HUES48 (cell line): ENCODE results near the gene ACP4.
"Not testable (repeated sequence)": the region's sequence is repeated elsewhere in the genome, so short reads cannot be mapped to it uniquely, and the experiment has no call there.

Source experiments
- H3K27ac ChIP-seq: one replicate; pipeline ENCODE4 v1.7.0; 2013; ENCODE audit warnings: low read depth, low read length, inconsistent platforms
- H3K27me3 ChIP-seq: 2 replicates; pipeline ENCODE4 v1.6.1; 2013; ENCODE audit warnings: mild to moderate bottlenecking, low read length; ENCODE audit not compliant: control insufficient read depth, insufficient read depth
- H3K36me3 ChIP-seq: 2 replicates; pipeline ENCODE4 v1.6.1; 2013; ENCODE audit warnings: low read length; ENCODE audit not compliant: control insufficient read depth, insufficient read depth
- H3K4me1 ChIP-seq: 2 replicates; pipeline ENCODE4 v1.6.1; 2013; ENCODE audit warnings: mild to moderate bottlenecking, low read length; ENCODE audit not compliant: control insufficient read depth, insufficient read depth
- H3K4me3 ChIP-seq: 2 replicates; pipeline ENCODE4 v1.5.1; 2013; ENCODE audit warnings: mild to moderate bottlenecking, low read depth, low read length
- H3K9ac ChIP-seq: 2 replicates; pipeline ENCODE4 v1.6.1; 2013; ENCODE audit warnings: mild to moderate bottlenecking, low read depth, low read length, moderate library complexity
- H3K9me3 ChIP-seq: 2 replicates; pipeline ENCODE4 v1.6.1; 2013; ENCODE audit warnings: low read length; ENCODE audit not compliant: control insufficient read depth, insufficient read depth

The ACP4 gene

DNA sequence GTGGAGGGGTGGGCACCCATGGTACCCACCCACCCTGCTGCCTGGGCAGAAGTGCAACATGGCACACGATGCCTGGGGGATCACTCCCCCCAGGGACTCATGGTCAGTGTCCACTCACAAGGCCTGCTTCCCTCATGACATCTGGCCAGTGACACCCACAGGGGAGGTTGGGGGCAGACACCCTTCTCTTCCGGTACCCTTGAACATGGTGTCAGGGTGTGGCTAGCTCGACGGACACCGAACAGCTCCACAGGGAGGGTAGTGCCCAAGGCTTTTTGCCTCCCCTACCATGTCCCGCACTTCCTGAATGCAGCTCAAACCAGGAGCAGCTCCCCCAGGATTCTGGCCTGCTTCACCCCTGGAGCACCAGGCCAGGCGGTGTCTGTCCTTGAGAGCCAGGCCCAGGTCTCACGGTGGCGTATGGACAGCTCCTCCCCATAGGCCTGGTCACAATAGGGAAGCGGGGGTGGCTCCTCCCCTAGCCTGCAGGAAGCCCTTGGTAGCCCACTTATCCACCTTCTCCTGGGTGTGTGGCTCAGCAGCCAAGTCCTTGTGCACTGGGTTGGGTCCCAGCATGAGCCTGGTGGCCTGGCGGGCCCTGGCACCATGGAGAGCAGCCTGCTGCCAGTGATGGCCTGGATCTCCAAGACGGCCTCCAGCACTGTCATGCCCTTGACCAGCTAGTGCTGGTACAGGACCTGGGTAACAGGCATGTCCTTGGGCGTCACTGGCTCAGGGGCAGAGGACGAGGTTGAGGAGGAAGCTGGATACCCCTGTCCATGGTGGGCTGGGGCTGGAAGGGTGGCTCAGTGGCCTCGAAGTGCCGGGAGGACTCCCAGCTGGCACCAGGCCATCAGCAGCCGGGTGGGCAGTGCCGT is 7.8 kb downstream of the ACP4 start:
- H3K27ac ChIP-seq, result no peak overlapping the region
- peaks cover 12% of the 10 kb centered on the region for H3K4me1 ChIP-seq
- H3K4me3 ChIP-seq, result no peak overlapping the region
- peaks cover 53% of the 10 kb centered on the region for H3K36me3 ChIP-seq
- H3K9ac ChIP-seq, result no peak overlapping the region
- H3K9me3 ChIP-seq, result no peaks in the 10 kb centered on the region
- no peaks in the 10 kb centered on the region for H3K27me3 ChIP-seq

DNA sequence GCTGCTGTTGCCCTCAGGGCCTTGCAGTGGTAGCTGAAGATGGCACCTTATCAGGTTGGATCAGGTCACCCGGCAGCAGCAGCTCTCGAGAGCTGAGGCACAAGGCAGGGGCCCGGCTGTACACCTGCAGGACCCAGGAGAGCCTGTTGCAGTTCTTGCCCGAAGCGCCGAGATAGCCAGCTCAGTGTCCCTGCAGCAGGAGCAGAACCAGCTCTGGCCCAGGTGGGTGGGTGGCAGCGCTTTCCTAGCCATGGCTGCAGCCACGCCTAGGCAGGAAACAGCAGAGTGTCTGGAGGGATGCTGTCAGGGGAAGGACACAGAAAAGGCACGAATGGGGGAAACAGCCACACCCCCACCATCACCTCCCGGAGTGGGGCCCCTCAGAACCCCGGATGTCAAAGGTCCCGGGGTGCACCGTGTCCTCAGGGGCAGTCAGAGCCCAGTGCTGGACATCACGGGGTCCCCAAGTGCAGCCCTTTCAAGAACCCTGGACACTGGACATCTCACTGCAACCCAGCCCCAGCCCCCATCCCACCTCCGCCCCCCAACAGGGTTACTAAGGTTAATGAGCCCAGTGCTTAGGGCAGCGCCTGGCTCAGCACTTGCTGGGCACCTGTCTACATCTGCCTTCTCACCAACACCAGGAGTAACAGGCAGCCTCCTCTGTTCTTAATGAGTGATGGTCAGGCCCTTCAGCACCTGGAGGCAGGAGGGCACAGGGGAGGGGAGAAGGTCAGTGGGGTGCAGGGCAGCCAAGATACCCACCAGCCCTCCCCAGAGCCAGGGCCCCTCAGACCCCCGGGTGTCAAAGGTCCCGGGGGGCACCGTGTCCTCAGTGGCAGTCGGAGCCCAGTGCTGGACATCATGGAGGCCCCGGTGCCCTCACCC is 8.7 kb downstream of the ACP4 start:
- Histone ChIP-seq H3K4me3 (no peak overlapping the region), H3K4me1 (peaks cover 12% of the 10 kb centered on the region), H3K36me3 (peaks cover 53% of the 10 kb centered on the region), H3K9me3 (no peaks in the 10 kb centered on the region), H3K9ac (no peak overlapping the region), H3K27ac (no peak overlapping the region), H3K27me3 (no peaks in the 10 kb centered on the region)

DNA sequence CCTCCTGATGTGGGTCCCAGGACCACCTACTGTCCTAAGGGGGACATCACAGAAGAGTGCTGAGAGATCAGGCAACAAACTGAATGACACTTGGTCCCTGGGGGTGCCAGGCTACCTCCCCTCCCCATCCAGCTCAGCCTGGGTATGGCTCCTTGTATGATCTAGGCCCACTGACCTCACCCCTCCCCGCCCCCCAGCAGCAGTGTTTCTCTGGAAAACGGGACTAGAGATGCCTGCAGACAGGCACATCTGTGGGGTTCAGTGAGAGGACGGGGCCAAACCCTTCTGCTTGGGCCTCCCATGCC is 9.3 kb downstream of the ACP4 start:
- Histone ChIP-seq H3K27me3 (no peaks in the 10 kb centered on the region), H3K36me3 (peaks cover 53% of the 10 kb centered on the region), H3K4me1 (peaks cover 6% of the 10 kb centered on the region), H3K9ac (no peak overlapping the region), H3K4me3 (no peak overlapping the region), H3K9me3 (no peaks in the 10 kb centered on the region), H3K27ac (no peak overlapping the region)

DNA sequence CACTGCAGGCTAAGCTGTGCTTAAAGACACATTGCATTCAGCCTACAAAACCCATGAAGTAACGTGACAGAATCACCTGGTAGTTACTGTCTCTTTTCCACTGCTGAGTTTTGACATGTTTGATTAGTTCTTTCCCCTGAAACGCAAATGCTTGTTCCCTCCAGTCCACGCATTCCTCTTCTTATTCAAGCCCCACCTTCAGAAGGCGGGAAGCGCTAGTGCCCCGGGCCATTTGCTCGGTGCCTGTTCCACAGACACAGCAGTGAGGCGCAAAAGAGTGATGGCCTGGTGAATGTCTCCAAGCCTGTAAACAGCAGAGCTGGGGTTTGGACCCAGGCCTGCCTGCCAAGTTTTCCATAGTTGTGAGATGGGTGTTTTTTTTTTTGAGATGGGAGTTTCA is 10.9 kb downstream of the ACP4 start:
- peaks cover 3% of the 10 kb centered on the region; the same call in 1 of the 2 replicates for H3K4me1 ChIP-seq
- no peak overlapping the region for H3K4me3 ChIP-seq
- H3K27ac ChIP-seq, result no peak overlapping the region
- no peaks in the 10 kb centered on the region for H3K9me3 ChIP-seq
- peaks cover 53% of the 10 kb centered on the region for H3K36me3 ChIP-seq
- H3K27me3 ChIP-seq, result no peaks in the 10 kb centered on the region
- no peak overlapping the region for H3K9ac ChIP-seq

DNA sequence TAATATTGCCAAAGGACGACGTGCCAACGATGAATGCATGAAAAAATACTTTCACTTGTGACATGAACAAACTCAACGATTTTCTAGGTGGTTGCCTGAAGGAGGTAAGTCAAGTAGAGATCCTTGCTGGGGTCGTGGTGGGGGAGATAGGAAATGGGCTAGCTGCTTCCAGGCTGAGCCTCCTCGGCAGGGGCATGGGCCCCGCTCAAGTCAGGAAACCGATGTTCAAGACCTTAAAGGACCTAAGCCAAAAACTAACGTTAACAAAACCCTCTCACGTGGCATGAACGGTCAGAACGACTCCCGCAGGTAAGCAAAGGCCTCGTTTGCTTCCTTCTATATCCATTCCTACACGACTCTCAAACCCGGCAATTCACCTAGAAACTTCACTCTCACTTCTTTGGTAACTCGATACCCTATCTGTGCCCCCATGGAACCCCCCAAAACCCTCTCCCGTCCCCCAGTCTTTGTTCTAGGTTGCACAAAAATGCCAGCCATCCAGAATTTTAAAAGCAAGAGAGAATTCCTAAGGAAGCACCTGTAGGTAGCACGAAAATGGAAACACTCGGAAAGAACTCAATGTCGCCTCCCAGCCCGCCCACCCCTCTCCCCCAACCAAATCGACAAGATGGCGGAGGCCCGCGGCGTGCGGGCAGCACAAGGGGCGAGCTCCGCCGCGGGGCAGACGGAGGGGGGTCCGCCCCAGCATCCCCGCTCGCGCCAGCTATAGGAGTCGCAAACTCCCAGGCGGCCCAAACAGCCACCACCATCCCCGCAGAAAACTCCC is 13.6 kb downstream of the ACP4 start:
- H3K9me3 ChIP-seq, result no peaks in the 10 kb centered on the region
- peaks cover 35% of the 10 kb centered on the region for H3K36me3 ChIP-seq
- peak overlapping the region; percentile 100 for H3K27ac ChIP-seq
- H3K27me3 ChIP-seq, result no peaks in the 10 kb centered on the region; the same call in 1 of the 2 replicates
- H3K4me3 ChIP-seq, result peak overlapping the region; percentile 100
- peaks cover 3% of the 10 kb centered on the region; the same call in 1 of the 2 replicates for H3K4me1 ChIP-seq
- peak overlapping the region; percentile 100 for H3K9ac ChIP-seq

DNA sequence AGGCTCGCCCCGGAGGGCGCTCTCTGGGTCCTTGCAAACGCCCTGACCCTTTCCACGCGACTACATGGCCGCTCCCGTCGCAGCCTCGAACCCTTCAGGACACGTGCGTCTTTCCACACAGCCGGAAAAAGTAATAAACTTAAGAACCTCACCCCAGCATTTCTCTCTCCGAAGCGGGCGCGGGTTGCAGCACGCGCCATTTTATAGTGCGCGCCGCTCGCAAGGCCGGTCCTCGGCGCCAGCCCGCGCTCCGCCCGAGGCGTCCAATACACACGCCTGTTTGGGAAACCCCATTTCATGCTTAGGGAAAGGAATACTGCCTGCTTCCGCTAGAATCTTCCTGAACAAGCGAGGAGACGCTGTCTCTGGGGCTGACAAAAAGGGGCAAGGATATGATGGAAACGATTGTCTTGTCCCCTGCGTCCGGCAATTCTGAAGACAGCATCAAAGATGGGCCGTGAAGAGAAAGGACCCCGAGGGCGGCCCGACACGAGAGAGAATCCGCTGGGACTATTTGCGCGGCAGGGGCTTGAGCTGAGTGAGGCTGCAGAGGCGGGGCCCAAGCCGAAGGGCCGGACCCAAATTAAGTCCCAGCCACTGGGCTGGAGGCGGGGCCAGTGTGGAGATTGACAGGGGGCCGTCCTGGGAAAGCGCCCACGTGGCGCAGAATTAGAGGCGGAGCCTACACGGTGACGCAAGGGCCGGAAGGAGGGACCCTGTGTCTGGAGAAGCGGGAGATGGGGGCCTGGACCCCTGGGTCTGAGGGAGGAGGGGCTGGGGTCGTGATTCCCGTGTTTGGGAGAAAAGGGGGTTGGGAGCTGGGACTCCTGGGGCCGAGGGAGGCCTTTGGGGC is 14.4 kb downstream of the ACP4 start:
- Histone ChIP-seq H3K9ac (peak overlapping the region; percentile 100), H3K4me1 (peaks cover 3% of the 10 kb centered on the region; the same call in 1 of the 2 replicates), H3K9me3 (no peaks in the 10 kb centered on the region), H3K36me3 (peaks cover 27% of the 10 kb centered on the region), H3K27me3 (no peaks in the 10 kb centered on the region; the same call in 1 of the 2 replicates), H3K4me3 (peak overlapping the region; percentile 100), H3K27ac (peak overlapping the region; percentile 100)

DNA sequence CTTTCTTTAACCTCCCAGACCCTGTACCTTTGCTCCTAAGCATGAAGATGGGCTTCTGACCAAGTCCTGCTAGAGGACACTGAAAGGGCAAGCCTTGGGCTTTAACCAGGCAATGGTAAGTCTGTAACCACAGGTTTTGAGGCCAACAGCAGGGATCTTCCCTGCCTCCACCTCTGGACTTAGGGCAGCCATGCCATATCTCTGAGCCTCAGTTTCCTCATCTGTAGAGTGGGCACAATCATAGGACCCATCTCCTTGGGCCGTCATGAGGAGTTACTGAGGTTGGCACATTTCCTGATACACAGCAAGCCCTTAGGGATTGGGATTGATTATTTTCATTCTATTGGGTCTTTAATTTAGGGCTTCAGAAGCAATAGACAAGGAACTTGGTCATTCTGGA is 18.6 kb downstream of the ACP4 start:
- Histone ChIP-seq H3K36me3 (no peaks in the 10 kb centered on the region), H3K4me1 (no peaks in the 10 kb centered on the region), H3K9ac (no peak overlapping the region), H3K9me3 (no peaks in the 10 kb centered on the region), H3K4me3 (no peak overlapping the region), H3K27me3 (peaks cover 10% of the 10 kb centered on the region), H3K27ac (no peak overlapping the region)

DNA sequence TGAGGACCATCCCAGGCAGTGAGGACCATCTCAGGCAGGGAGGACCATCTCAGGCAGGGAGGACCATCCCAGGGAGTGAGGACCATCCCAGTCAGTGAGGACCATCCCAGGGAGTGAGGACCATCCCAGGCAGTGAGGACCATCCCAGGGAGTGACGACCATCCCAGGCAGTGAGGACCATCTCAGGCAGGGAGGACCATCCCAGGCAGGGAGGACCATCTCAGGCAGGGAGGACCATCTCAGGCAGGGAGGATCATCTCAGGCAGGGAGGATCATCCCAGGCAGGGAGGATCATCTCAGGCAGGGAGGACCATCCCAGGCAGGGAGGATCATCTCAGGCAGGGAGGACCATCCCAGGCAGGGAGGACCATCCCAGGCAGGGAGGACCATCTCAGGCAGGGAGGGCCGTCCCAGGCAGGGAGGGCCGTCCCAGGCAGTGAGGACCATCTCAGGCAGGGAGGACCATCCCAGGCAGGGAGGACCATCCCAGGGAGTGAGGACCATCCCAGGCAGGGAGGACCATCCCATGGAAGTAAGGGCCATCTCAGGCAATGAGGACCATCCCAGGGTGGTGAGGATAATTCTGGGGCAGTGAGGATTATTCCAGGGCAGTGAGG is 21.5 kb downstream of the ACP4 start:
- not testable (repeated sequence) for H3K4me1 ChIP-seq, H3K9ac ChIP-seq, H3K9me3 ChIP-seq, H3K4me3 ChIP-seq, H3K27ac ChIP-seq, H3K36me3 ChIP-seq
- peaks cover 10% of the 10 kb centered on the region for H3K27me3 ChIP-seq

DNA sequence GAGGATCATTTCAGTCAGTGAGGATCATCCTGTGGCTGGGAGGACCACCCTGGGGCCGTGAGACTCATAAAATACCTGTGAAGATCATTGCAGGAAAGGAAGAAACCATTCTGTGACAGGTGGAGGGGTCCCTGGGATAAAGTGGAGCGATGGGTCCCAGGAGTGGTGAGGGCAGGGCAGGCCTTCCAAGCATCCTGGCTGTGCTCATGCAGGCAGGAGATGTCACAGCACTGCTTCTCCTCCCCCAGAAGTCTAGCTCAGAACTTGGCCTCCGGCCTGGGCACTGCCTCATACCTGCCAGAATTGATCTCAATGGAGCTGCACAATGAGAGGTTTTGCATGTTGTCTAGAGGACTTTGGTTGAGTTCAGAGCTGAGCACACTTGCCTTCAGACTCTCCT is 22.3 kb downstream of the ACP4 start:
- H3K4me1 ChIP-seq, result no peaks in the 10 kb centered on the region; the same call in 1 of the 2 replicates
- H3K36me3 ChIP-seq, result no peaks in the 10 kb centered on the region
- peaks cover 10% of the 10 kb centered on the region for H3K27me3 ChIP-seq
- no peak overlapping the region for H3K27ac ChIP-seq
- H3K9me3 ChIP-seq, result no peaks in the 10 kb centered on the region
- H3K9ac ChIP-seq, result no peak overlapping the region
- no peak overlapping the region for H3K4me3 ChIP-seq

DNA sequence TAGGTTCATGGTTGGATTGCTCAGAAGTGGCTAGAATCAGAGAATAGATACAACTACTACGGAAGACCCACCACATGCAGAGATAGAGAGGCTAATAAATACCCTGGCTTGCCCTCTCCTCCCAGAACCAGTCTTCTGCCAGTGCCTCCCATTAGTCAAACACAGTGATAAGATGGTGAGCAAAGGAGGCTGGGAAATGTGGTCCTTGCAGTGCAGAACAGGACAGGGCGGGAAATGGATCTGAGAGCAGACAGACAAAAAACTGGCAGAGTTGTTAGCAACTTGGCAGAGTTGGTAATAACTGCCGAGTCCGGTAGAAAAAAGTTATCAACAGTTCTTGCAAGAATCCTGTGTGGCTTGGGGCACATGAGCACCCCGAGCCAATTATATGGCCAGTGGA is 24.7 kb downstream of the ACP4 start:
- peaks cover 3% of the 10 kb centered on the region for H3K4me1 ChIP-seq
- no peak overlapping the region for H3K9ac ChIP-seq
- no peak overlapping the region for H3K4me3 ChIP-seq
- no peak overlapping the region for H3K27ac ChIP-seq
- H3K36me3 ChIP-seq, result no peaks in the 10 kb centered on the region
- H3K9me3 ChIP-seq, result no peaks in the 10 kb centered on the region
- peaks cover 22% of the 10 kb centered on the region for H3K27me3 ChIP-seq
